AG10803 (cell line): Measurements from ENCODE around the gene PDE9A.

Source experiments
- DNase-seq: peaks from one replicate; pipeline ENCODE4 v3.0.0; 2010; ENCODE audit warnings: low read depth
- H3K4me3 ChIP-seq: 2 replicates; pipeline ENCODE4 v1.5.1; 2011; ENCODE audit warnings: mild to moderate bottlenecking, low read length, control low read depth
- TF ChIP-seq, protein P1 (sequence below): conservative IDR thresholded peaks from 2 replicates; pipeline ENCODE4 v1.5.1; 2011; ENCODE audit warnings: mild to moderate bottlenecking, low read length, control low read depth, inconsistent platforms

Gene PDE9A

DNA sequence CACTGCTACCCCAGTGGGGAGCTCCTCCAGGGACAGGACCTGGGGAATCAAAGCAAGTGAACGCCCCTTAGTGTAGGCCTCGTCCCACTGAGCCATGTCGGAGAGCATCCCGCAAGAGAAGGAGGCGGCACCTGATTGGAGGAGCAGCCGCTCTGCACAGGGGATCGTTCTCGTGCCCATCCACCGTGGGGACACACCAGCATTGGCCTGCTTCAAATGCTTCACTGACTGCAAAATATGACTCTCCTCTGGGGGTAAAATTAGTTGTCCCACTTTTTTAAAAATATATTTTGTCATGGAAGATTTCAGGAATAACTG is 111.0 kb downstream of the PDE9A start:
- no peak overlapping the region for H3K4me3 ChIP-seq
- DNase-seq, result no peak
- TF ChIP-seq, protein P1, sequence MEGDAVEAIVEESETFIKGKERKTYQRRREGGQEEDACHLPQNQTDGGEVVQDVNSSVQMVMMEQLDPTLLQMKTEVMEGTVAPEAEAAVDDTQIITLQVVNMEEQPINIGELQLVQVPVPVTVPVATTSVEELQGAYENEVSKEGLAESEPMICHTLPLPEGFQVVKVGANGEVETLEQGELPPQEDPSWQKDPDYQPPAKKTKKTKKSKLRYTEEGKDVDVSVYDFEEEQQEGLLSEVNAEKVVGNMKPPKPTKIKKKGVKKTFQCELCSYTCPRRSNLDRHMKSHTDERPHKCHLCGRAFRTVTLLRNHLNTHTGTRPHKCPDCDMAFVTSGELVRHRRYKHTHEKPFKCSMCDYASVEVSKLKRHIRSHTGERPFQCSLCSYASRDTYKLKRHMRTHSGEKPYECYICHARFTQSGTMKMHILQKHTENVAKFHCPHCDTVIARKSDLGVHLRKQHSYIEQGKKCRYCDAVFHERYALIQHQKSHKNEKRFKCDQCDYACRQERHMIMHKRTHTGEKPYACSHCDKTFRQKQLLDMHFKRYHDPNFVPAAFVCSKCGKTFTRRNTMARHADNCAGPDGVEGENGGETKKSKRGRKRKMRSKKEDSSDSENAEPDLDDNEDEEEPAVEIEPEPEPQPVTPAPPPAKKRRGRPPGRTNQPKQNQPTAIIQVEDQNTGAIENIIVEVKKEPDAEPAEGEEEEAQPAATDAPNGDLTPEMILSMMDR, result no peak

DNA sequence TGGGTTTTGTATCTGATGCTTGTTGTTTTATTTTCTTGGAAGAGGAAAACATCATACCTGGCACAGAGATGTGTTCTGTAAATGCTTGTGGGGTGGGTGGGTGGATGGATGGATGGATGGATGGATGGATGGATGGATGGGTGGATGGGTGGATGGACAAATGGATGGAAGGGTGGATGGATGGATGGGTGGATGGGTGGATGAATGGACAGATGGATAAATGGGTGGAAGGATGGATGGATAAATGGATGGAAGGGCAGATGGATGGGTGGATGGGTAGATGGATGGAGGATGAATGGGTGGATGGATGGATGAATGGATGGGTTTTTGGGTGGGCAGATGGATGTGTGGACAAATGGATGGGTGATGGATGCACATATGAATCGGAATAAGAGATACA is 111.5 kb downstream of the PDE9A start:
- no peak overlapping the region for H3K4me3 ChIP-seq
- DNase-seq, result no peak
- TF ChIP-seq, protein P1, result no peak

GRCh38 chr21:42765656-42766055 is 112.2 kb downstream of the PDE9A start:
- no peak overlapping the region for H3K4me3 ChIP-seq
- TF ChIP-seq, protein P1, result no peak
- DNase-seq, result no peak

- TF ChIP-seq, protein P1, result no peak
- H3K4me3 ChIP-seq, result no peak overlapping the region
- DNase-seq, result no peak
Measured at GRCh38 chr21:42766739-42767560, 113.5 kb downstream of the PDE9A start.

- H3K4me3 ChIP-seq, result no peak overlapping the region
- no peak for DNase-seq
- TF ChIP-seq, protein P1, result no peak
Measured at GRCh38 chr21:42767561-42767835, 114.1 kb downstream of the PDE9A start.

DNA sequence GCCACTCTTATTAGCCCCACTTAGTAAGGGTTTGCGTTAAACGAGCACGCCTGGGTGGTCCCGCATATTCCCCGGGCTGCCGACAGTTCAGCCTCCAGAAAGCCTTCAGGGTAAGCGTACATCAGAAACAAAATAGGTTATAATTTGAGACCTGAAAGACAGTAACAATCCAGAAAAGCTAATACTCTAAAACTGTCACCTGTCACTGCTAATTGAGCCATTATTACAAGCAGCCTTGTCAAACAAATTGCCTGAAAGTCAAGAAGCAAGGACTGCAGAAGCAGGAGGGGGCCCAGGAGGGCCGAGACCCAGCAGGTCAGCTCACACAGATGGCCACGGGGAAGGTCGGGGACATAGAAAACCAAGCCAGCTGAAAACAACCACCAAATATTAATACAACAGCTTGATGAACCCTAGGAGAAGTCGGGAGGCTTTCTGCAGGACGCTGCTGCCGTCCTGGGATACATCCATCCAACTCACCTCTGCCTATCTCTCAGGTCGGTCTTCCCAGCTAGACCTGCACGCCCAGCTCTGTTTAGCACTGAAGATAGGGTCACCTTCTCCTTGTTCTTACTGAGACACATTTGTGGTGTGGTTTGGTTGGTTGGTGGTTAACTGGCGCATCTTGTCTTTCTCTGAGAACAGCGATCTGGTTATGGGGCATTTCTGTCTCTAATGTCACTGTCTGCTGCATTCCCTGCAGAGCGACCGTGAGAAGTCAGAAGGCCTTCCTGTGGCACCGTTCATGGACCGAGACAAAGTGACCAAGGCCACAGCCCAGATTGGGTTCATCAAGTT is 115.1 kb downstream of the PDE9A start:
- no peak for DNase-seq
- TF ChIP-seq, protein P1, result no peak
- H3K4me3 ChIP-seq, result no peak overlapping the region
